ENCODE results near the gene CNTFR.

The CNTFR gene

GRCh38 chr9:34502471-34502870 is 87.1 kb downstream of the CNTFR start:
- H3K27ac ChIP-seq, result no peak overlapping the region
- peaks cover 37% of the 10 kb centered on the region for H3K27me3 ChIP-seq
- H3K4me3 ChIP-seq (ENCODE audit: low read depth in 1 of 2, low read length in 1 of 2), result no peak overlapping the region
- H3K4me1 ChIP-seq (ENCODE audit: control insufficient read depth in 1 of 2, insufficient read depth in 1 of 2, low read depth in 1 of 2, low read length in 1 of 2), result no peaks in the 10 kb centered on the region
- H3K36me3 ChIP-seq, result no peaks in the 10 kb centered on the region
- TF ChIP-seq, protein P1, sequence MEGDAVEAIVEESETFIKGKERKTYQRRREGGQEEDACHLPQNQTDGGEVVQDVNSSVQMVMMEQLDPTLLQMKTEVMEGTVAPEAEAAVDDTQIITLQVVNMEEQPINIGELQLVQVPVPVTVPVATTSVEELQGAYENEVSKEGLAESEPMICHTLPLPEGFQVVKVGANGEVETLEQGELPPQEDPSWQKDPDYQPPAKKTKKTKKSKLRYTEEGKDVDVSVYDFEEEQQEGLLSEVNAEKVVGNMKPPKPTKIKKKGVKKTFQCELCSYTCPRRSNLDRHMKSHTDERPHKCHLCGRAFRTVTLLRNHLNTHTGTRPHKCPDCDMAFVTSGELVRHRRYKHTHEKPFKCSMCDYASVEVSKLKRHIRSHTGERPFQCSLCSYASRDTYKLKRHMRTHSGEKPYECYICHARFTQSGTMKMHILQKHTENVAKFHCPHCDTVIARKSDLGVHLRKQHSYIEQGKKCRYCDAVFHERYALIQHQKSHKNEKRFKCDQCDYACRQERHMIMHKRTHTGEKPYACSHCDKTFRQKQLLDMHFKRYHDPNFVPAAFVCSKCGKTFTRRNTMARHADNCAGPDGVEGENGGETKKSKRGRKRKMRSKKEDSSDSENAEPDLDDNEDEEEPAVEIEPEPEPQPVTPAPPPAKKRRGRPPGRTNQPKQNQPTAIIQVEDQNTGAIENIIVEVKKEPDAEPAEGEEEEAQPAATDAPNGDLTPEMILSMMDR (IDR thresholded peaks at IDR 0.05), result no peak
- no peaks in the 10 kb centered on the region for H3K9me3 ChIP-seq

- peaks cover 42% of the 10 kb centered on the region for H3K27me3 ChIP-seq
- TF ChIP-seq, protein P1 (IDR thresholded peaks at IDR 0.05), result no peak
- no peak overlapping the region for H3K27ac ChIP-seq
- H3K4me3 ChIP-seq (ENCODE audit: low read depth in 1 of 2, low read length in 1 of 2), result no peak overlapping the region
- H3K9me3 ChIP-seq, result no peaks in the 10 kb centered on the region
- H3K4me1 ChIP-seq (ENCODE audit: control insufficient read depth in 1 of 2, insufficient read depth in 1 of 2, low read depth in 1 of 2, low read length in 1 of 2), result no peaks in the 10 kb centered on the region
- no peaks in the 10 kb centered on the region for H3K36me3 ChIP-seq
These were observed 87.6 kb downstream of the CNTFR start for GRCh38 chr9:34501889-34502425.

Measured in neutrophil (primary cell).